ENCODE results near the gene ELK4.

GRCh38 chr1:205680073-205680851 lies 48.5 kb upstream of the ELK4 start, which contains the start of gene SLC45A3:
- TF ChIP-seq, protein P1, sequence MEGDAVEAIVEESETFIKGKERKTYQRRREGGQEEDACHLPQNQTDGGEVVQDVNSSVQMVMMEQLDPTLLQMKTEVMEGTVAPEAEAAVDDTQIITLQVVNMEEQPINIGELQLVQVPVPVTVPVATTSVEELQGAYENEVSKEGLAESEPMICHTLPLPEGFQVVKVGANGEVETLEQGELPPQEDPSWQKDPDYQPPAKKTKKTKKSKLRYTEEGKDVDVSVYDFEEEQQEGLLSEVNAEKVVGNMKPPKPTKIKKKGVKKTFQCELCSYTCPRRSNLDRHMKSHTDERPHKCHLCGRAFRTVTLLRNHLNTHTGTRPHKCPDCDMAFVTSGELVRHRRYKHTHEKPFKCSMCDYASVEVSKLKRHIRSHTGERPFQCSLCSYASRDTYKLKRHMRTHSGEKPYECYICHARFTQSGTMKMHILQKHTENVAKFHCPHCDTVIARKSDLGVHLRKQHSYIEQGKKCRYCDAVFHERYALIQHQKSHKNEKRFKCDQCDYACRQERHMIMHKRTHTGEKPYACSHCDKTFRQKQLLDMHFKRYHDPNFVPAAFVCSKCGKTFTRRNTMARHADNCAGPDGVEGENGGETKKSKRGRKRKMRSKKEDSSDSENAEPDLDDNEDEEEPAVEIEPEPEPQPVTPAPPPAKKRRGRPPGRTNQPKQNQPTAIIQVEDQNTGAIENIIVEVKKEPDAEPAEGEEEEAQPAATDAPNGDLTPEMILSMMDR (IDR thresholded peaks at IDR 0.05): no peak
- TF ChIP-seq POLR2A (IDR thresholded peaks at IDR 0.05): peak in 1 of 2 donors; percentile 10

Measured in thyroid gland (tissue), 4 donors.